Coronary artery (tissue), 2 donors: Measurements from ENCODE around the gene JAKMIP1.

Experiments used
- DNase-seq: peaks from one replicate; pipeline ENCODE4 v3.0.0-alpha.2; 2017; ENCODE audit warnings: low spot score
- H3K27ac ChIP-seq, 2 donors: fragments of 200-600 bp; sonication (generic); one replicate each; pipeline ENCODE4 v1.5.1; 2016 to 2019
- H3K4me3 ChIP-seq: fragments of 200-600 bp; sonication (generic); 2 replicates; pipeline ENCODE4 v1.5.1; 2016; ENCODE audit warnings: mild to moderate bottlenecking, moderate library complexity
- CTCF ChIP-seq: fragments of 200-600 bp; sonication (generic); IDR thresholded peaks from one replicate; pipeline ENCODE4 v1.5.1; 2019; ENCODE audit warnings: antibody characterized with exemption

JAKMIP1 gene

DNA sequence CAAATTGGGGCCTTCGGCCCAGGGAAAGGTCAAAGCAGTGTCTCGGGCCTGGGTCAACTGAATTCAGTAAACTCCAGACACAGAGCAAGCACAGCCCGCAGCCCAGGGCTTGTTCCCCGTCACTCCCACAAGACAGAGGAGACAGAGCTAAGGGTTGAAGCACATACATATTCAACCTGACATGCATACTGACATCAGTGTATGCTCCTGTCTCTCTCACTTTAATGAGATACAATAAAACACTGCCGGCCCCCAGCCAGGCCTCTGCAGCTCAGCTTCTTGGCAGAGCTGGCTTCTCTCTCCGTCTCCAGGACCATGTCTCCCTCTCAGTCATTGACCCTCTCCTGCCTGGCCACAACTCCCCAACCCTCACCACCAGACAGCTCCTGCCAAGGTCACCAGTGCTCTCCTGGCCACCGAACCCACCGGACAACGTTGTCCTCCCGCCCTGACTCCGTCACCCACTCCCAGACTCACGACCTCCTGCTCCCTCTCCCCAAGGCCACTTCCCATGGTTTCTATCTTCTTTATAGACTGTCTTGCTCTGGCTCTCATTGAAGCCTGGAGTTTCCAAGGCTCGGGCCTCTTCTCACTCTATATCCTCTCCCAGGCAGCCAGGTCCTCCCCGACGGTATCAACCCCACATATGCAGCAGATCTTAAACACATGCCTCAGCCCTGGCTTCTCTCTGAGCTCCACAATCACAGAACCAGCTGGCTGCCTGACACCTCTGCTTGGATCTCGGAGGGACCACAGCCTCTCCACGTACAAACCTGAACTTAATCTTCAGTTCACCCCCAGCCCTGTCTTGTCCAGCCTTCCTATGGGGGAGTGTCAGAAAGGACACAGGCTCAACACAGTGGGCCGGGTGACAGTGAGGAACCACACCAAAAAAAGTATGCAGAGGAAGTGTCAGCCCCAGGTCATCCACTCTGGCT lies 114.4 kb downstream of the JAKMIP1 start:
- peak; percentile 59 for DNase-seq
- no peak overlapping the region for H3K4me3 ChIP-seq
- TF ChIP-seq CTCF, result no peak
- H3K27ac ChIP-seq, result no peak overlapping the region

GRCh38 chr4:6085028-6085690 lies 115.2 kb downstream of the JAKMIP1 start:
- peak; percentile 67 for DNase-seq
- no peak overlapping the region for H3K27ac ChIP-seq
- H3K4me3 ChIP-seq, result no peak overlapping the region
- no peak for TF ChIP-seq CTCF

- TF ChIP-seq CTCF, result no peak
- DNase-seq, result peak; percentile 57
These were observed 120.4 kb downstream of the JAKMIP1 start for GRCh38 chr4:6079965-6080364.

GRCh38 chr4:6078560-6078959 lies 121.8 kb downstream of the JAKMIP1 start:
- no peak for TF ChIP-seq CTCF
- Histone ChIP-seq H3K4me3 (no peak overlapping the region), H3K27ac (no peak overlapping the region)
- DNase-seq, result no peak

More at GRCh38 chr4:6079965-6080364, 120.4 kb downstream of the JAKMIP1 start:
- no peak overlapping the region for H3K27ac ChIP-seq
- H3K4me3 ChIP-seq, result no peak overlapping the region

DNA sequence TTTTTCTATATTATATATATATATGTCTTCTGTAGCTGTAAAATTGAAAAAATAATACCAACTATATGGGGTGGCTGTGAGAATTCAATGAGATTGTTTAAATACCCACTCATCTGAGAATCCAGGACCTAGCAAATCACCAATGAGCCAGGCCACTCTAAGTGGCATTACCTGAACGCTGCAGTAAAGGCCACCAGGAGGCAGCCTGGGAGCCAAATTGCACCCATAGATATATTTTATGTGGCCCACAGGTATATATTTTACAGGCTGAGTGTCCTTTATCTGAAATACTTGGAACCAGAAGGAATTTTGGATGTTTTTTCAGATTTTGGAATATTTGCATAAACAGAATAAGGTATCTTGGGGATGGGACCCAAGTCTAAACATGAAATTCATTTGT lies 124.0 kb downstream of the JAKMIP1 start:
- H3K27ac ChIP-seq, result no peak overlapping the region
- no peak for TF ChIP-seq CTCF
- no peak overlapping the region for H3K4me3 ChIP-seq
- DNase-seq, result no peak

DNA sequence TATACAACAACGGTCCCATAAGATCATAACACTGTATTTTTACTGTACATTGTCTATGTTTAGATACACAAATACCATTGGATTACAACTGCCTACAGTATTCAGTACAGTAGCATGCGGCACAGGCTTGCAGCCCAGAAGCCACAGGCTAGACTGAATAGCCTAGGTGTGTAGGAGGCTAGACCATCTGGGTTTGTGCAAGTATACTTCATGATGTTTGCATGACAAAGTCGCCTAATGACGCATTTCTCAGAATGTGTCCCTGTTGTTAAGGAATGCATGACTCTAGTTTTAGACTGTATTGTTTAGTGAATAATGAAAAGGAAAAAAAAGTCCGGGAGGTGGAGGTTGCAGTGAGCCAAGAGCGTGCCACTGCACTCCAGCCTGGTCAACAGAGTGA lies 125.6 kb downstream of the JAKMIP1 start:
- Histone ChIP-seq H3K27ac (no peak overlapping the region), H3K4me3 (no peak overlapping the region)
- no peak for TF ChIP-seq CTCF
- DNase-seq, result no peak
